ENCODE data around the gene FAM111B.
A peak's percentile ranks its signal among the peaks of the same experiment; 100 is the strongest.
"Not testable (repeated sequence)": the region's sequence is repeated elsewhere in the genome, so short reads cannot be mapped to it uniquely, and the experiment has no call there.

FAM111B gene, protein sequence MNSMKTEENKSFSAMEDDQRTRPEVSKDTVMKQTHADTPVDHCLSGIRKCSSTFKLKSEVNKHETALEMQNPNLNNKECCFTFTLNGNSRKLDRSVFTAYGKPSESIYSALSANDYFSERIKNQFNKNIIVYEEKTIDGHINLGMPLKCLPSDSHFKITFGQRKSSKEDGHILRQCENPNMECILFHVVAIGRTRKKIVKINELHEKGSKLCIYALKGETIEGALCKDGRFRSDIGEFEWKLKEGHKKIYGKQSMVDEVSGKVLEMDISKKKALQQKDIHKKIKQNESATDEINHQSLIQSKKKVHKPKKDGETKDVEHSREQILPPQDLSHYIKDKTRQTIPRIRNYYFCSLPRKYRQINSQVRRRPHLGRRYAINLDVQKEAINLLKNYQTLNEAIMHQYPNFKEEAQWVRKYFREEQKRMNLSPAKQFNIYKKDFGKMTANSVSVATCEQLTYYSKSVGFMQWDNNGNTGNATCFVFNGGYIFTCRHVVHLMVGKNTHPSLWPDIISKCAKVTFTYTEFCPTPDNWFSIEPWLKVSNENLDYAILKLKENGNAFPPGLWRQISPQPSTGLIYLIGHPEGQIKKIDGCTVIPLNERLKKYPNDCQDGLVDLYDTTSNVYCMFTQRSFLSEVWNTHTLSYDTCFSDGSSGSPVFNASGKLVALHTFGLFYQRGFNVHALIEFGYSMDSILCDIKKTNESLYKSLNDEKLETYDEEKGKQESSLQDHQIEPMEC

DNA sequence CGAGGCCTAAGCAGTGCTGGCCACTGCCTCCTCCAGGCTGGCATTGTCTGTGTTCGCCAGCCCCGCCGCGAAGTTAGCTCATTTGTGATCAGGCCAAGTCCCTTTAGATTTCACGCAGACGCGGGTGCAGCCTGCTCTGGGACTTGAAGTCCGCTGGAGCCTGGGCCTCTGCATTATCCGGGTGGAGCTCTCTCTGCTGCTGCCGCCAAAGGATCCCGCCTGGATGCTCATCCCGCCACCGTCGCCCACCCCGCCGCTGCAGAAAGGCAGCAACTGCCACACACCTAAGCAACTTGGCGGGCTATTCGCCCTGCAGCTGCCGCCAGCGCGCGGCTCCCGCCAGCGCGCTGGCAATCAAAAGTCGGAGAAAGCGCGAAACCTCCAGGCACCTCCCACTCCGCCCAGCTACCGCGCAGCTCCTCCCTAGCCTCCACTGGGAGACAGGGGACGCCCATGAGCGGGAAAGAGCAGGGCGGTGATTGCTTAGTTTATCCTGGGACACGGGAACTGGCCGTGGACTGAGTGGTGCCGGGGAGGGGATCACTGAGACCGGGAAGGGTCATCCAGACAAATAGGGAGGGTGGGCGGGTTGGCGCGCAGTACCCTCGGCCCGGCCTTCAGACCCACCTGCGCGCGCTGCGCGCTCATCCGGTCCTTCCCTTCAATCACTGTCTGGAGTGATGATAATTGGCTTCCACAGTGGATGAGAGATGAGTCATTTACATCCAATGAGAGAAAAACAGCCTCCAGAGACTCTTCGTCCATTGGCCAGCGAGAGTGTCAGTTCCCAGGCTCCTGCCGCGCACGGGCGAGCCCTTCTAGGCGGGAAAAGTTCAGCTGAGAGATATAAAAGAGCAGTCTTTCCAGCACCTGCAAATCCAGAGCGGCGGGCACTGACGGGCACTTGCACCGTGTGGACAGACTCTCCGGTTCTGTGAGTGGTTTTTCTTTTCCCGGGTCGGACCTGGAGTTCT, at the start of gene FAM111B:
FAM111B (plus strand) TSS at position 875 of the 974 bp plus-strand sequence. CDS start 2,389 bp downstream, outside the sequence.
- FAIRE-seq = no peak

DNA sequence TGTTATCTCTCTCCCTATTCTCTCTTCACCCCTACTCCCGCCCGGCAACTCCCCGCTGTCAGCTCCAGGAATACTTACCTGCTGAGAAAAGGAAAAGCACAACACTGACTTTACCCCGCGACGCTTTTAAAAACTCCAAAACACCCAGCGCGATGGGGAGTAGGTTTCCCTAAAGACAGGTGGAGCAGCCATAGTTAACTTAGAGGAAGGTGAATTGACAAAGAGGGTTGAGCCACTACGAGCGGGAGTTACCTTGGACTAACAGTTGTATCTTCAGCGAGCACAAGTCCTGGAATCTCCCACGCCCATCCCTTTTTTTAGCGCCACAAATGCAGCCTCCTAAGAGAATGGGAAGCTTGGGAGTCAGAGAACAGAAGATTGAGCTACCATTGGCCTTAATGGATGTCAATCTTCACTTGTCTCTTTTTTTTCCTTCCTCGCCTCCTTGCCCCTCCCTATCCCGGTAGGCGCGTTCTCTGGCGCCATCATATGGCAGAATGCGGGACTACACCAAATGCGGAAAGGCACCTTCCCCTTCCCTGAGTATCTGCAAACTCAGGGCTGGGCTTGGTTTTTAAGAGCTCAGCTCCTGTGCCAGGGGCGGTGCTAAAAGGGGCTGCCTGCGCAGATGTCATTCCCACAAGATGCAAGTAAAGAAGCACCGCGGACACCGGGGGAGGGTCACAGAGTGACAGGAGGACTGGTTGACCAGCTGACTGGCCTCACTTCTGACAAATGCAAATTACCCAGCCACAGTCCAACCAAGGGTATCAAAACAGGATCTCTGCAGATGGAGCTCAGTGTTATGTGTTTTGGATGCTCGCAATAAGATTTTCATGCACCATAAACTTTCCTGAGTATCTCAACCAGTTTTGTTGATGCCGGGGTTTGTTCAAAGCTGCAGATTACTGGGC, 48.7 kb upstream of the FAM111B start:
- not testable (repeated sequence) for FAIRE-seq

More for the DNA sequence above, at the start of gene FAM111B:
- DNase-seq (ENCODE audit: low spot score) = peak; percentile 89

DNA sequence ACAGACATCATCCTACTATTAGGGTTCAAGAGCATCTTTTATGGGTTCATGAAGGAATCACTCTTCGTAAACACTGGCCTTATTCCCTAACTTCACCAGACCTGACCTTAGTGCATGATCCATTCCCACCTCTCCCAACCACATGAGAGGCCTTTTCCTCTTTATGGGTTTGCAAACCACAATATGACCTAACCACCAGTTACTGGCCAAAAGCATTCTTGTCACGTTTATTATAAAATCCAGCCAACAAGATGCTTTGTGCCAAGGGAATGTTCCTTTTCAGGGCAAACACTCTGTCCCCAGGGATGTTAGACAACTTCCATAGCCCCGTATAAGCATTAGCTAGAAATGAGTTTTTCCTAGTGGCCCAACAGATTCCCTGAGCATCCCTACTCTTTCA, 46.9 kb upstream of the FAM111B start:
- not testable (repeated sequence) for FAIRE-seq

More for the DNA sequence above, 48.7 kb upstream of the FAM111B start:
- DNase-seq (ENCODE audit: low spot score) = peak; percentile 84

DNA sequence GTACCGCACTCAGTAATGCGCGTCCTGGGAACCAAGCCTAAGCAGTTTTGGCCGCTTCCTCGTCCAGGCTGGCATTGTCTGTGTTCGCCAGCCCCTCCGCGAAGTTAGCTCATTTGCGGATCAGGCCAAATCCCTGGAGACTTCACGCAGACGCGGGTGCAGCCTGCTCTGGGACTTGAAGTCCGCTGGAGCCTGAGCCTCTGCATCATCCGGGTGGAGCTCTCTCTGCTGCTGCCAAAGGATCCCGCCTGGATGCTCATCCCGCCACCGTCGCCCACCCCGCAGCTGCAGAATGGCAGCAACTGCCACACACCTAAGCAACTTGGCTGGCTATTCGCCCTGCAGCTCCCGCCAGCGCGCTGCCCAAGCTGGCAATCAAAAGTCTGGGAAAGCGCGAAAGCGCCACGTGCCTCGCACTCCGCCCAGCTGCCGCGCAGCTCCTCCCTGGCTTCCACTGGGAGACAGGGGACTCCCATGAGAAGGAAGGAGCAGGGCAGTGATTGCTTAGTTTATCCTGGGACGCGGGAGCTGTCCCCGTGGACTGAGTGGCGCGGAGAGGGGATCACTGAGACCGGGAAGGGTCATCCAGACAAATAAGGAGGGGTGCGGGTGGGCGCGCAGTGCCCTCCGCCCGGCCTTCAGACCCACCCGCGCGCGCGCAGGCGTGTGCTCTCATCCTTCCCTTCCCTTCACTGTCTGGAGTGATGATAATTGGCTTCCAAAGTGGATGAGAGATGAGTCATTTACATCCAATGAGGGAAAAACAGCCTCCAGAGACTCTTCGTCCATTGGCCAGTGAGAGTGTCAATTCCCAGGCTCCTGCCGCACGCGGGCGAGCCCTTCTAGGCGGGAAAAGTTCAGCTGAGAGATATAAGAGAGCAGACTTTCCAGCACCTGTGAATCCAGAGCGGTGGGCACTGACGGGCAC, 44.2 kb upstream of the FAM111B start:
- DNase-seq (ENCODE audit: low spot score) (no peak), FAIRE-seq (no peak)

More for the DNA sequence above, 46.9 kb upstream of the FAM111B start:
- DNase-seq (ENCODE audit: low spot score) = not testable (repeated sequence)

DNA sequence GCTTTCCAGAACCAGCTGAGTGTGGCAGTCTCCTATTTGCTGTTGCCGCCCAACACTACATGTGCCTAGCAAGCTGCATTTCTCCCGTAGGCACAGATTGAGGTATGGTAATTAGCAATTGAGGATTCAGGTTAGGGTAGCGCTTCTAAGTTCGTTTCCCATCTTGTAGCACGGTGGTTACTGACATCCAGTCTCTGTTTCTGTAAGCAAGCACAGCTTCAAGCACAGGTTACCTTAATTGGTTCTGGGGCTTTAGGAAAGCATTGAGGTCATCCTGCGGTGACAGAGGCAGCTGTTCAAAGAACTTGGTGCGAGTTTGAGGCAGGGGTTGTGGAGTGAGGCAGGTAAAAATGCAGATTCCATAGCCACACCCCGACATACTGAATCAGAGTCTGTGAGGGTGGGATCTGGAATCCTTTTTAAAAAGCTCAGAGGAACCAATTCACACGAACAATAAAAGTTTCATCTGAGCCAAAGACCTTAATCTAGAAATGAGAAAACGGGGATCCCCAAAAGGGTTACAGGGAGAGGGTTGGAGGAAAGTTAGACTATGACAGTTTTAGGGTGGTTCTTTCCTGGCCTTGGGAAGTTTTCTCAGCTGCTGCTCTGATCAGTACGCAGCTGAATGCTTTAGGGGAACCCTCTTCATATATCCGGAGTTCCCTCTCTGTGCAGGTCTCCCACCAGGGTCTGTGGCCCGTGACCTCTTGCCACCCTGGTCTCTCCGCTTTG, 42.9 kb upstream of the FAM111B start:
- DNase-seq (ENCODE audit: low spot score); FAIRE-seq: not testable (repeated sequence)

DNA sequence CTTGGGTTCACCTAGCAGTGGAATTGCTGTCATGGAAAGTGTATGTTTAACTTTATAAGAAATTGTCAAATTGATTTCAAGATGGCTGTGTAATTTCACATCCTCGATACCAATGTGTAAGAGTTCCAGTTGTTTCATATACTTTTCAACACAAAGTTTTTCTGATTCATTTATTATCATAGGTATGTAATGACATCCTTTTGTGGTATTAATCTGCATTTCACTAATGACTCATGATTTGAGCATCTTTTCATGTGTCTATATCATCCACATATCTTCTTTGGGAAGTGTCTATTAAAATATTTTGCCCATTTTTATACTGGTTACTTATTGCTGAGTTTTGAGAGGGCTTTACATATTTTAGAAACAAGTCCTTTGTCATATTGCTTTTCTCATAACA, 38.0 kb upstream of the FAM111B start:
- FAIRE-seq = no peak
- no peak for DNase-seq (ENCODE audit: low spot score)

DNA sequence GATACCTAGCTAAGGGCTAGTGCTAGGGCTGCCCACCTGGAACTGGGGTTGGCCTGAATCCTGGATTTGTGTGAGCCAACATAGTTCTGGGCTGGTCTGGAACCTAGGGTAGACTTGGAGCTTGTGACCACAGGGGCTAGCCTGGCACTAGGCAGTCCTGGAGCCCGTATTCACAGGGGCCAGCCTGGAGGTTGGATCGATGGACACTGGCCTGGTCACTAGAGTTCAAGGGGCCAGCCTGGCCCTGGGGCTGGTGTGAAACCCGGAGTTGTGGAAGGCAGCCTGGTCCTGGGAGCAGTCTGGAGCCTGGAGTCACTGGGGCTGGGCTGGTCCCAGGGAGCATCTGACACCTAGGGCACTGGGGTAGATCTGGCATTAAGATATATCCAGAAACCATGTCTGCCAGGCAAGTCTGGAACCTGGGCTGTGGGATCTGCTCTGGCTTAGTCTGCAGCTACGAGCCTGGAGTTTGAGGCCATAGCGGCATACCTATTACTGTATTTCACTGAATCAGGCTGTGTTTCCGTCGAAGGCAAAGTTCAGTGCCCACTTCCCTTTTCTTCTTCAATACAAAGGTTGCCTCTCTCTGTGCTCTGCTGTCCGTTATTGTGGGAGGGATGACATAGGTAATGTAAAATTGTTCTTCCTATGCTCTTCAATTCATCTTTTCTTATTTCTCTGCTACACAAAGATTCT, 30.0 kb upstream of the FAM111B start:
- DNase-seq (ENCODE audit: low spot score) (no peak), FAIRE-seq (peak; percentile 63)

DNA sequence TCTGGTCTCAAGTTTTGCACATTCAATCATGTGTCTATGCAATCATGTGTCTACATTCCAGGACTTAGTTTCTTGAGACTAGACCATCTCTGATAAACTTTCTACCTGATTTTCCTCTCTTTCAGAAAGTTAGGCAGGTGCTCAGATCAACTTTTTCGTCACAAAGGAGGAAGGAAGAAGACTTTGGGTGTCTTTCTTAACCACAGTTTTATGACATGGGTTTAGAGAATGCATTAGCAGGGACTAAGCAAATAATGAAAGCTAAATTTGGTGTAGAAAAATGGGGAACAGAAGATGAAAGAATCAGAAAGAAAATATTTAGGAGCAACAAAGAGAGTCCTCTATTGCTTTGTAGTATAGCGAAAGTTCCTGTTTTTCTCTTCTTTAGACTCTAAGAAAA, 28.6 kb upstream of the FAM111B start:
- no peak for FAIRE-seq
- no peak for DNase-seq (ENCODE audit: low spot score)

DNA sequence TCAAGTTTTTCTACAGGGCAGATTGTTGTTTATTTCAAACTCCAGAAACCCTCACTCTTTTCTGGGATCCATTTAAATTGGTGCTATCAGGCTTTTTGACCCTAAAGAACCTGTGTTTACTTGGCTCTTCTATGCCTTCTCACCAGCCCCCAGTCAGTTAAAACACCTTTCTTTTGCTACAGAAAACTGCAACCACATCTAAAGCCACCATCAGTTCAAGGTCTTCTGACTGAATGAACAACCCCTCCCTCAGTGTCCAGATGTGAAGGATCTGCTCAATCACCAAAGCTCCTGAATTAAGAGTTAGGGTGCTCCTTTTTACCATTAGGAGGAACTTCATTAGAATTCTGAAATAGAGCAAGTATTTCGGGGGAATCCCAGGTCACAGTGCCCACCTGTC, 28.0 kb upstream of the FAM111B start:
- FAIRE-seq = no peak

DNA sequence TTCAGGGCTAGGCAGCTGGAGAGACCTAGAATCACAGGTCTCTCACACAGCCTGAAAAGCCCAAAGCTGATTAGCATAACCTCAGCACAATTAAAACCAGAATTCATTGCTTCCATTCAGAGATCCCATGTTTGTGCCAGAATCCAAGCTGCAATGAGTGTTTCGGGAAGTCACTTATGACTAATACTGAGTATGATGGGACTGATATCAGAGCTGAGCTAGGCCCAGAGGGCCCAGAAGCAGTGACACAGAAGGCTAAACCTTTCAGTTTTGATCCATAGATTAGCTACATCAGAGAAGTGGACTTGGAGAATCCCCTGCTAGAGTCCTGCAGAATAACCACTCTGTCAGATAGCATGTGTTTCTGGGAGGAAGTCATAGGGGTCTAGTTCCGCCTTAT, 26.6 kb upstream of the FAM111B start:
- peak; percentile 52 for FAIRE-seq
- not testable (repeated sequence) for DNase-seq (ENCODE audit: low spot score)

More for the DNA sequence above, 28.0 kb upstream of the FAM111B start:
- no peak for DNase-seq (ENCODE audit: low spot score)

DNA sequence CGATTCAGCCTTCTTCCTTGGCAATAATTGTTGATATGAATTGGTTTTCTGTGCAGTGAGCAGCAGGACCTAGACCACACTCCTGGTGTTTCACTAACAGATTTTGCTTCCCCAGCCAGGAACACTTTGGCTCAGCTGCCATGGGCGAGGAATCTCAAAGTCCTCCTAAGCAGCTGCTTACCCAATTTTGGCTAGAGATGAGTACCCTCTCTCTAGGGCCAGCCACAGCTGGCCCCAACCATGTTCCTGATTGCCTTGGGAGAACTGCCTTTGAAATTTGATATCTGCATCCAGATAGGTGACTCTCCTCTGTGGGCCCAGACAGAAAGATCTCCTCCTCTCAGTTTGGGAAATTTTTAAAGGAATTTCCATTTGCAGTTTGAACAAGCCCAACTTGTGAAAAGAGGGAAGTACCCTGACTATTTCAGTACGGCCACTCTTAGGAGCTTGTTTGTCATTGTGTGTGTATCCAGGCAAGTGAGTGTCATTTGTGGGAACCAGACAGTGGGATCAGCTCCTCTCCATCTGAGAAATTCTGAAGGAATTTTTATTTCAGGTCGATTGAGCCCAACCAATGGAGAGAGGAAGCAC, 25.5 kb upstream of the FAM111B start:
- DNase-seq (ENCODE audit: low spot score); FAIRE-seq: not testable (repeated sequence)

DNA sequence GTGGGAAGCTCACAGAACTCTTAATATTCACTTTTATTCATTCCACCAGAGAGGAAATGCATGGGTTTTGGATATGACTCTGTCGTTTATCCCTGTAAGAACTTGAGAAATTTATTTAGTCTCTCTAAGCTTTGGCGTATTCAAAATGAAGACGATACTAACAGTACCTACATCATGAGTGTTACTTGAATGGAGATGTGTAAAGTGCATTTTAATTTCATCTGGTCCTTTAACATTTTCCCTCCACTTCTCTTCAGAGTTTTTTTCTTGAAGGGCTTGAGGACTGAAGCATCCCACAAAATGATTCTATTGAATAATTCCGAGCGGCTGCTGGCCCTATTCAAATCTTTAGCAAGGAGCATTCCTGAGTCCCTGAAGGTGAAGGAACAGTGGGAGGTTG, 21.0 kb upstream of the FAM111B start, which contains the start of gene GLYATL1B:
GLYATL1B (plus strand) TSS at position 301 of the 400 bp plus-strand sequence; CDS start at position 301, 0 bp downstream.
- not testable (repeated sequence) for FAIRE-seq; DNase-seq (ENCODE audit: low spot score)

DNA sequence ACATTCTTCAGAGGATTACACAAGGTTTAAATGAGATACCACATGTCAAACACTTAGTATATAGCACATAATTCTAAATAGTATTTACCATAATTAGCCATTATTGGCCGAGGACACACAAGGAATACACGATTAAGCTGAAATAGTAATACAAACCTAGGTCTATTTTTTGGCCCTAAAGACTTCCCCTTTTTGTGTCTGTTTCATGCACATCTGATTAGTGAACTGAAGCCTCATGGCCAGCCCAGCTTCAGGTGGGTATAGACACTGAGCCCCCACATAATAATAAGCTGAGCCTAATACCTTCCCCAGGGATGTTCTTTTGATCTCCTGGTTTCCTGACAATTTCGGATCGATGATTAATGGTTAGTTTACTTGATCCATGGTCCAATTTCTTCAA, 18.9 kb upstream of the FAM111B start:
- no peak for FAIRE-seq
- DNase-seq (ENCODE audit: low spot score) = no peak

DNA sequence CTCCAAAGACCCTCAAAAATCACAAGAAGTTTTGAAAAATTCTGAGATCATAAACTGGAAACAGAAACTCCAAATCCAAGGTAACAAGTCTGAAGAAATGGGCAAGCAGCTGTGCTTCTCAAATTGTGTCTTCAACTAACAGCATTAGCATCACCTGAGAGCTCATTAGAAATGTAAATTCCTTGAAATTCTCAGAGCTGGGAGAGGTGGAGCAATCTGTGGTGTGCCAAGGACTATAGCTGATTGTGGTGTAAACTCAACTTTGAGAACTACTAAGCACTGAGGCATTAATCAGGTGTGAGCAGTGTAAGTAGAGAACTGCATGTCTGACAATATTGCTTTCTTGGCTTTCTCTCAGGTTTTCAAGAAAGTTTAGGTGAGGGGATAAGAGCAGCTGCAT, 13.5 kb upstream of the FAM111B start:
- not testable (repeated sequence) for FAIRE-seq

DNA sequence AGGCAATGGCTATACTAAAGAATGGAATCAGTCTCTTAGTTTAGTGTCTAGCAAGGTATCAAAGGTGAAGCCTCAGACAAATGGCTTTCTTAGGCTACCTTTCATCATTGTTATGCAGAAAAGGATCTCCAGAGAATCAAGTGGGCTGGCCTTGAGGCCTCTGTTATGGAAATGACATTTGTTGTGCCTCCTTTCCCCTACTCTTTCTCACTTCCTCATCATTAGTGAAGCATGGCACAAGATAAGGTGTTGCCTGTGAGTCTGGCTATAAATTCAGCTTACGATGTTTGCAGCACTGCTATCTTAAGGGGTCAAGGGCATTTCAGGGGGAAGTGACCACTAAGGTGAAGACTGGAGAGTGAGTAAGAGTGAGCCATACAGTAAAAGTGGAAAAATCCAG, 11.8 kb upstream of the FAM111B start:
- not testable (repeated sequence) for FAIRE-seq; DNase-seq (ENCODE audit: low spot score)

More for the DNA sequence above, 13.5 kb upstream of the FAM111B start:
- not testable (repeated sequence) for DNase-seq (ENCODE audit: low spot score)

DNA sequence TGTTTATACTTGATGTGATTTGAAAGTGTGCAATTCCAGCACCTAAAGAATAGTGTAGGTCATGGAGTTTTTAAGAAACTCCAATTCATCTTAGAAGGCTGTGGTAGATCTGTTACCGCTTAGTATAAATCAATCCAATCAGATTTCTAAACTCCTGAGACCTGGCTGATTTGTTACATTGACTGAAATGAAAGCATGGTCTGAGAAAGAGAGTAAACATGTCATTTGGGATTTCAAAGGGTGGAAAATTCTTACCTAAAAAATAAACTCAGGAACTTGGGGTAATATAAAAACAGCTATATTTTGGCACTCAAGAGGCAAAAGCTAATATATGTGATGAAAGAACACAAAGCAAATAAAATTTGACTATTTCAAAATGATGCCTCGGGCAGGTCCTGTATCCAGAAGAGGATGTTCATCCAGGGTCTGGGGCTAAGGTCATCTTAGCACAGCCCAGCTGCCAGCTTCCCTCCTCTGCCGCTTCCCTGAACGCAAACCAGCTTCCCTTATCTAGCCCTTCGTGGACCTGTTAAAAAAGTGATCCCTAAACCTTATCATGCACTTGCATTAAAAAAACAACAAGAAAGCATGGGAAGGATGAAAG, 11.0 kb upstream of the FAM111B start:
- DNase-seq (ENCODE audit: low spot score); FAIRE-seq: not testable (repeated sequence)
